ENCODE results near the gene GDPD3. TPM values are rescaled to one million over a fixed set of nuclear protein-coding genes. Genes with fewer than 3 reads are reported as not detected.

Gene GDPD3
- total and polyA plus RNA-seq, 2 of the 13 experiments (the other 11 are each of a cell fraction or from before 2014, with no cell fraction given) = 18.7 to 20.6 TPM

GRCh38 chr16:30069611-30070462 lies 43.5 kb downstream of the GDPD3 start:
- ATAC-seq (no peak), FAIRE-seq (no peak), DNase-seq (ENCODE audit: low spot score) (no peak)
- H3K9ac ChIP-seq (ENCODE audit: insufficient read depth, low read depth, low read length) = no peak overlapping the region
- 93% methylated on average over 31 of the region's 31 CpGs for WGBS (ENCODE audit: low lambda C conversion rate)
- ChIA-PET CTCF (ENCODE audit: low intra/inter-chr PET ratio, low total read pairs) (interaction anchor here (1.2 to 2.2 kb wide), 2 partner anchors 22 to 23 kb away, joined by 4 to 9 read pairs; partner anchors contain the start of gene TBX6), POLR2A (interaction anchor here (0.6 to 9.1 kb wide), 3 partner anchors 9 to 42 kb away, joined by 3 to 120 read pairs (median 3); partner anchors contain the start of gene TBX6)
- H3K27ac ChIP-seq (ENCODE audit: extremely low read length, insufficient read depth, low read length) = no peak overlapping the region
- BruUV-seq (replicated peaks) = no TSS peak
- H3K36me3 ChIP-seq (replicated peaks in 1 of 2; ENCODE audit: control insufficient read depth in 1 of 2, insufficient read depth in 2 of 2, low read length in 2 of 2) = peaks cover 35 to 57% of the 10 kb centered on the region in 2 experiments
- intact Hi-C loops (cut with micrococcal nuclease; ENCODE audit: unreplicated experiment) = loop anchor here (5.0 kb wide), 1 partner anchor 677 kb away; the partner anchor contains the start of gene PHKG2
- peak overlapping the region; percentile 99 for H3K4me2 ChIP-seq (ENCODE audit: low read depth, low read length)
- H3K4me1 ChIP-seq (ENCODE audit: insufficient read depth, low read length) = peaks cover 60% of the 10 kb centered on the region
- in situ Hi-C loops (cut with HindIII; ENCODE audit: extremely low pct_ligation_motif_present, low pct_unique_long_range_greater_than_20kb) = no loop called here
- H4K20me1 ChIP-seq (ENCODE audit: insufficient read depth, low read length) = peaks cover 71% of the 10 kb centered on the region
- peaks cover 0 to 2% of the 10 kb centered on the region in 2 experiments; a peak in 1 of 5 replicates for H3K27me3 ChIP-seq (ENCODE audit: control insufficient read depth in 1 of 2, insufficient read depth in 2 of 2, low read length in 2 of 2)
- H2AFZ ChIP-seq (ENCODE audit: low read length) = no peak overlapping the region
- no peaks in the 10 kb centered on the region for H3K9me3 ChIP-seq (ENCODE audit: low read length)
- H3K79me2 ChIP-seq (ENCODE audit: insufficient read depth, low read length) = peaks cover 40% of the 10 kb centered on the region
- peak overlapping the region in 1 of 3 experiments; percentile 47; a peak in 1 of 6 replicates for H3K4me3 ChIP-seq (replicated peaks in 1 of 3; ENCODE audit: insufficient read depth in 1 of 3, low read depth in 2 of 3, low read length in 3 of 3)
- TF ChIP-seq BHLHE40 (IDR thresholded peaks at IDR 0.05; ENCODE audit: low read length) = no peak
- TF ChIP-seq GTF3A (CRISPR knock-in tag; conservative IDR thresholded peaks at IDR 0.05) = no peak
- no peak for TF ChIP-seq ZNF263 (CRISPR knock-in tag; IDR thresholded peaks at IDR 0.05)
- TF ChIP-seq ZNF563 (CRISPR knock-in tag; IDR thresholded peaks at IDR 0.05) = no peak
- no peak for TF ChIP-seq SMAD9 (CRISPR knock-in tag; IDR thresholded peaks at IDR 0.05)
- no peak for TF ChIP-seq RCOR2 (CRISPR knock-in tag; IDR thresholded peaks at IDR 0.05)
- no peak for TF ChIP-seq PCBP2 (optimal IDR thresholded peaks at IDR 0.05; ENCODE audit: low read depth, low read length, poor library complexity, severe bottlenecking)
- TF ChIP-seq HHEX (CRISPR knock-in tag; IDR thresholded peaks at IDR 0.05) = no peak
- TF ChIP-seq, protein P1, sequence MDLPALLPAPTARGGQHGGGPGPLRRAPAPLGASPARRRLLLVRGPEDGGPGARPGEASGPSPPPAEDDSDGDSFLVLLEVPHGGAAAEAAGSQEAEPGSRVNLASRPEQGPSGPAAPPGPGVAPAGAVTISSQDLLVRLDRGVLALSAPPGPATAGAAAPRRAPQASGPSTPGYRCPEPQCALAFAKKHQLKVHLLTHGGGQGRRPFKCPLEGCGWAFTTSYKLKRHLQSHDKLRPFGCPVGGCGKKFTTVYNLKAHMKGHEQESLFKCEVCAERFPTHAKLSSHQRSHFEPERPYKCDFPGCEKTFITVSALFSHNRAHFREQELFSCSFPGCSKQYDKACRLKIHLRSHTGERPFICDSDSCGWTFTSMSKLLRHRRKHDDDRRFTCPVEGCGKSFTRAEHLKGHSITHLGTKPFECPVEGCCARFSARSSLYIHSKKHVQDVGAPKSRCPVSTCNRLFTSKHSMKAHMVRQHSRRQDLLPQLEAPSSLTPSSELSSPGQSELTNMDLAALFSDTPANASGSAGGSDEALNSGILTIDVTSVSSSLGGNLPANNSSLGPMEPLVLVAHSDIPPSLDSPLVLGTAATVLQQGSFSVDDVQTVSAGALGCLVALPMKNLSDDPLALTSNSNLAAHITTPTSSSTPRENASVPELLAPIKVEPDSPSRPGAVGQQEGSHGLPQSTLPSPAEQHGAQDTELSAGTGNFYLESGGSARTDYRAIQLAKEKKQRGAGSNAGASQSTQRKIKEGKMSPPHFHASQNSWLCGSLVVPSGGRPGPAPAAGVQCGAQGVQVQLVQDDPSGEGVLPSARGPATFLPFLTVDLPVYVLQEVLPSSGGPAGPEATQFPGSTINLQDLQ (CRISPR knock-in tag; IDR thresholded peaks at IDR 0.05) = no peak
- no peak for TF ChIP-seq ASH2L (IDR thresholded peaks at IDR 0.05; ENCODE audit: insufficient read length, low read depth, low read length)
- TF ChIP-seq, protein P2, sequence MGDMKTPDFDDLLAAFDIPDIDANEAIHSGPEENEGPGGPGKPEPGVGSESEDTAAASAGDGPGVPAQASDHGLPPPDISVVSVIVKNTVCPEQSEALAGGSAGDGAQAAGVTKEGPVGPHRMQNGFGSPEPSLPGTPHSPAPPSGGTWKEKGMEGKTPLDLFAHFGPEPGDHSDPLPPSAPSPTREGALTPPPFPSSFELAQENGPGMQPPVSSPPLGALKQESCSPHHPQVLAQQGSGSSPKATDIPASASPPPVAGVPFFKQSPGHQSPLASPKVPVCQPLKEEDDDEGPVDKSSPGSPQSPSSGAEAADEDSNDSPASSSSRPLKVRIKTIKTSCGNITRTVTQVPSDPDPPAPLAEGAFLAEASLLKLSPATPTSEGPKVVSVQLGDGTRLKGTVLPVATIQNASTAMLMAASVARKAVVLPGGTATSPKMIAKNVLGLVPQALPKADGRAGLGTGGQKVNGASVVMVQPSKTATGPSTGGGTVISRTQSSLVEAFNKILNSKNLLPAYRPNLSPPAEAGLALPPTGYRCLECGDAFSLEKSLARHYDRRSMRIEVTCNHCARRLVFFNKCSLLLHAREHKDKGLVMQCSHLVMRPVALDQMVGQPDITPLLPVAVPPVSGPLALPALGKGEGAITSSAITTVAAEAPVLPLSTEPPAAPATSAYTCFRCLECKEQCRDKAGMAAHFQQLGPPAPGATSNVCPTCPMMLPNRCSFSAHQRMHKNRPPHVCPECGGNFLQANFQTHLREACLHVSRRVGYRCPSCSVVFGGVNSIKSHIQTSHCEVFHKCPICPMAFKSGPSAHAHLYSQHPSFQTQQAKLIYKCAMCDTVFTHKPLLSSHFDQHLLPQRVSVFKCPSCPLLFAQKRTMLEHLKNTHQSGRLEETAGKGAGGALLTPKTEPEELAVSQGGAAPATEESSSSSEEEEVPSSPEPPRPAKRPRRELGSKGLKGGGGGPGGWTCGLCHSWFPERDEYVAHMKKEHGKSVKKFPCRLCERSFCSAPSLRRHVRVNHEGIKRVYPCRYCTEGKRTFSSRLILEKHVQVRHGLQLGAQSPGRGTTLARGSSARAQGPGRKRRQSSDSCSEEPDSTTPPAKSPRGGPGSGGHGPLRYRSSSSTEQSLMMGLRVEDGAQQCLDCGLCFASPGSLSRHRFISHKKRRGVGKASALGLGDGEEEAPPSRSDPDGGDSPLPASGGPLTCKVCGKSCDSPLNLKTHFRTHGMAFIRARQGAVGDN (CRISPR knock-in tag; IDR thresholded peaks at IDR 0.05) = peak; percentile 36
- TF ChIP-seq POLR2G (IDR thresholded peaks at IDR 0.05; ENCODE audit: low read depth, low read length) = peak; percentile 66; the same call in 1 of the 2 replicates
- TF ChIP-seq ZNF337 (CRISPR knock-in tag; IDR thresholded peaks at IDR 0.05; ENCODE audit: borderline replicate concordance, low read depth) = no peak
- no peak for TF ChIP-seq ZNF644 (CRISPR knock-in tag; IDR thresholded peaks at IDR 0.05; ENCODE audit: low read depth)
- no peak for TF ChIP-seq ZNF737 (CRISPR knock-in tag; IDR thresholded peaks at IDR 0.05; ENCODE audit: borderline replicate concordance)
- TF ChIP-seq ELF4 (CRISPR knock-in tag; IDR thresholded peaks at IDR 0.05; ENCODE audit: borderline replicate concordance) = no peak
- TF ChIP-seq ZNF367 (CRISPR knock-in tag; IDR thresholded peaks at IDR 0.05; ENCODE audit: borderline replicate concordance) = no peak

All from HepG2 (cell line).